ENCODE measurements around the gene HSPA1A. TPM values are rescaled to one million over a fixed set of nuclear protein-coding genes. Genes with fewer than 3 reads are reported as not detected.
"Not testable (repeated sequence)": the region's sequence is repeated elsewhere in the genome, so short reads cannot be mapped to it uniquely, and the experiment has no call there.

Gene HSPA1A
- total RNA-seq, 2 experiments from 2014 or later: 89.8 to 92.7 TPM

- H3K9me3 Mint-ChIP-seq, H3K27ac Mint-ChIP-seq, POLR2A ChIA-PET, DNase-seq, H3K4me3 Mint-ChIP-seq, H3K27me3 Mint-ChIP-seq: not testable (repeated sequence)
- H3K4me1 Mint-ChIP-seq: peaks cover 53% of the 10 kb centered on the region
- CTCF ChIA-PET: interaction anchor here (1.0 to 1.5 kb wide), 3 partner anchors 10 to 17 kb away, joined by 3 to 4 read pairs (median 4); no protein-coding TSS in a partner anchor
- H3K36me3 Mint-ChIP-seq (ENCODE audit: low read depth): peaks cover 24% of the 10 kb centered on the region
Measured at GRCh38 chr6:31801031-31801927, 14.1 kb upstream of the HSPA1A start.

- H3K27me3 Mint-ChIP-seq: no peaks in the 10 kb centered on the region
- H3K4me3 Mint-ChIP-seq: peak overlapping the region; percentile 94
- no peaks in the 10 kb centered on the region for H3K9me3 Mint-ChIP-seq
- peak overlapping the region; percentile 91 for H3K27ac Mint-ChIP-seq
- H3K4me1 Mint-ChIP-seq: peaks cover 36% of the 10 kb centered on the region
- ChIA-PET POLR2A (interaction anchor here (0.6 kb wide), 1 partner anchor 14 kb away, joined by 3 read pairs; no protein-coding TSS in a partner anchor), CTCF (interaction anchor here (0.5 to 4.1 kb wide), 11 partner anchors 8 to 324 kb away, joined by 3 to 29 read pairs (median 4); partner anchors contain the start of genes HSPA1A, HSPA1L and VARS1)
- H3K36me3 Mint-ChIP-seq (ENCODE audit: low read depth): peaks cover 31% of the 10 kb centered on the region
- no peak for DNase-seq
Measured at GRCh38 chr6:31805939-31806469, 9.3 kb upstream of the HSPA1A start.

GRCh38 chr6:31806470-31807272, 8.7 kb upstream of the HSPA1A start, which contains the start of gene LSM2:
TSS of gene LSM2 (minus strand) at chr6:31806966. CDS start at chr6:31806757, 209 bp downstream.
- H3K4me3 Mint-ChIP-seq: peak within 1 kb of the TSS; percentile 94
- peaks cover 33% of the 10 kb centered on the region for H3K4me1 Mint-ChIP-seq
- POLR2A ChIA-PET: interaction anchor here (0.6 to 1.2 kb wide), 7 partner anchors 9 to 70 kb away, joined by 3 to 13 read pairs (median 4); partner anchors contain the start of genes CLIC1, HSPA1A, HSPA1L and MSH5
- peaks cover 33% of the 10 kb centered on the region for H3K36me3 Mint-ChIP-seq (ENCODE audit: low read depth)
- DNase-seq: peak; percentile 97
- no peaks in the 10 kb centered on the region for H3K9me3 Mint-ChIP-seq
- no peaks in the 10 kb centered on the region for H3K27me3 Mint-ChIP-seq
- CTCF ChIA-PET: interaction anchor here (0.5 to 4.1 kb wide), 14 partner anchors 8 to 325 kb away, joined by 3 to 29 read pairs (median 4); partner anchors contain the start of genes HSPA1A, HSPA1L and VARS1
- peak within 1 kb of the TSS; percentile 91 for H3K27ac Mint-ChIP-seq

GRCh38 chr6:31808599-31808998, 6.7 kb upstream of the HSPA1A start:
- peaks cover 44% of the 10 kb centered on the region for H3K4me1 Mint-ChIP-seq
- H3K36me3 Mint-ChIP-seq (ENCODE audit: low read depth): peaks cover 24% of the 10 kb centered on the region
- H3K27ac Mint-ChIP-seq, H3K9me3 Mint-ChIP-seq, DNase-seq, H3K4me3 Mint-ChIP-seq, POLR2A ChIA-PET, H3K27me3 Mint-ChIP-seq: not testable (repeated sequence)
- CTCF ChIA-PET: interaction anchor here (0.7 to 4.1 kb wide), 3 partner anchors 12 to 80 kb away, joined by 4 to 29 read pairs (median 5); partner anchors contain the start of gene VARS1

GRCh38 chr6:31811645-31812044, 3.7 kb upstream of the HSPA1A start:
- Mint-ChIP-seq H3K4me3 (no peak overlapping the region), H3K27ac (peak overlapping the region; percentile 85), H3K4me1 (peaks cover 33% of the 10 kb centered on the region), H3K27me3 (no peaks in the 10 kb centered on the region), H3K9me3 (no peaks in the 10 kb centered on the region), H3K36me3 (ENCODE audit: low read depth) (peaks cover 24% of the 10 kb centered on the region)
- DNase-seq: no peak
- CTCF ChIA-PET: interaction anchor here (0.6 to 1.0 kb wide), 5 partner anchors 8 to 197 kb away, joined by 3 to 4 read pairs (median 3); partner anchors contain the start of gene AIF1
- POLR2A ChIA-PET: no interaction called here

- Mint-ChIP-seq H3K9me3 (no peaks in the 10 kb centered on the region), H3K27me3 (no peaks in the 10 kb centered on the region), H3K4me3 (peak overlapping the region; percentile 93), H3K4me1 (peaks cover 40% of the 10 kb centered on the region), H3K27ac (peak overlapping the region; percentile 85), H3K36me3 (ENCODE audit: low read depth) (peaks cover 24% of the 10 kb centered on the region)
- CTCF ChIA-PET: interaction anchor here (1.1 to 1.5 kb wide), 4 partner anchors 8 to 14 kb away, joined by 3 to 6 read pairs (median 4); no protein-coding TSS in a partner anchor
- no peak for DNase-seq
- POLR2A ChIA-PET: no interaction called here
Measured at GRCh38 chr6:31813465-31813849, 1.9 kb upstream of the HSPA1A start.

GRCh38 chr6:31814677-31815024, 692 bp upstream of the HSPA1A start:
- Mint-ChIP-seq H3K27ac (peak overlapping the region; percentile 92), H3K27me3 (no peaks in the 10 kb centered on the region)

GRCh38 chr6:31817133-31817928, 2.0 kb downstream of the HSPA1A start:
- peaks cover 12% of the 10 kb centered on the region for H3K36me3 Mint-ChIP-seq (ENCODE audit: low read depth)
- DNase-seq, H3K27me3 Mint-ChIP-seq, H3K9me3 Mint-ChIP-seq, POLR2A ChIA-PET: not testable (repeated sequence)
- CTCF ChIA-PET: interaction anchor here (1.0 kb wide), 1 partner anchor 22 kb away, joined by 5 read pairs; the partner anchor contains the start of gene VARS1
- peak overlapping the region; percentile 94 for H3K27ac Mint-ChIP-seq
- H3K4me1 Mint-ChIP-seq: peaks cover 53% of the 10 kb centered on the region
- peak overlapping the region; percentile 91 for H3K4me3 Mint-ChIP-seq

More at GRCh38 chr6:31814677-31815024, 692 bp upstream of the HSPA1A start:
- ChIA-PET POLR2A (interaction anchor here (0.5 to 1.2 kb wide), 4 partner anchors 8 to 104 kb away, joined by 3 to 5 read pairs (median 4); partner anchors contain the start of genes LSM2 and VARS1), CTCF (interaction anchor here (1.1 to 1.9 kb wide), 5 partner anchors 8 to 76 kb away, joined by 3 to 9 read pairs (median 4); partner anchors contain the start of gene LSM2)
- Mint-ChIP-seq H3K4me1 (peaks cover 46% of the 10 kb centered on the region), H3K36me3 (ENCODE audit: low read depth) (peaks cover 24% of the 10 kb centered on the region), H3K4me3 (peak overlapping the region; percentile 93), H3K9me3 (no peaks in the 10 kb centered on the region)
- peak; percentile 82 for DNase-seq

- H3K9me3 Mint-ChIP-seq, POLR2A ChIA-PET, DNase-seq, H3K27me3 Mint-ChIP-seq: not testable (repeated sequence)
- CTCF ChIA-PET: interaction anchor here (1.0 kb wide), 1 partner anchor 22 kb away, joined by 5 read pairs; the partner anchor contains the start of gene VARS1
- H3K36me3 Mint-ChIP-seq (ENCODE audit: low read depth): peaks cover 12% of the 10 kb centered on the region
- peaks cover 53% of the 10 kb centered on the region for H3K4me1 Mint-ChIP-seq
- H3K27ac Mint-ChIP-seq: peak overlapping the region; percentile 94
- H3K4me3 Mint-ChIP-seq: peak overlapping the region; percentile 91
Measured at GRCh38 chr6:31817929-31818511, 2.7 kb downstream of the HSPA1A start.

- no peaks in the 10 kb centered on the region for H3K9me3 Mint-ChIP-seq
- no peak for DNase-seq
- CTCF ChIA-PET: interaction anchor here (0.6 to 1.5 kb wide), 7 partner anchors 11 to 311 kb away, joined by 3 to 6 read pairs (median 3); partner anchors contain the start of gene FKBPL
- H3K4me3 Mint-ChIP-seq: peak overlapping the region; percentile 38
- no peaks in the 10 kb centered on the region for H3K27me3 Mint-ChIP-seq
- peaks cover 52% of the 10 kb centered on the region for H3K4me1 Mint-ChIP-seq
- H3K36me3 Mint-ChIP-seq (ENCODE audit: low read depth): peaks cover 10% of the 10 kb centered on the region
- peak overlapping the region; percentile 72 for H3K27ac Mint-ChIP-seq
- POLR2A ChIA-PET: interaction anchor here (0.8 kb wide), 1 partner anchor 14 kb away, joined by 3 read pairs; no protein-coding TSS in a partner anchor
Measured at GRCh38 chr6:31819871-31820299, 4.5 kb downstream of the HSPA1A start.

- peaks cover 56% of the 10 kb centered on the region for H3K4me1 Mint-ChIP-seq
- ChIA-PET POLR2A (interaction anchor here (0.7 to 0.8 kb wide), 2 partner anchors 14 to 1801 kb away, joined by 3 to 7 read pairs; no protein-coding TSS in a partner anchor), CTCF (interaction anchor here (0.6 to 1.5 kb wide), 6 partner anchors 10 to 109 kb away, joined by 3 to 6 read pairs (median 4); no protein-coding TSS in a partner anchor)
- H3K27ac Mint-ChIP-seq; H3K4me3 Mint-ChIP-seq; H3K27me3 Mint-ChIP-seq; H3K9me3 Mint-ChIP-seq; H3K36me3 Mint-ChIP-seq (ENCODE audit: low read depth); DNase-seq: not testable (repeated sequence)
Measured at GRCh38 chr6:31820399-31820798, 5.1 kb downstream of the HSPA1A start.

All from activated CD4-positive, alpha-beta T cell treated with anti-CD3 and anti-CD28 coated beads, Interleukin-2, amount 10 ng/mL, durations not matched to agents 7 days and 5 days (primary cell).